Progenitor cell of endocrine pancreas (in vitro differentiated cells): ENCODE data around the gene PPM1E. TPM values are rescaled to one million over a fixed set of nuclear protein-coding genes. Genes with fewer than 3 reads are reported as not detected.

Source experiments
- DNase-seq: peaks from one replicate; pipeline ENCODE4 v3.0.0; 2021; ENCODE audit warnings: low spot score; ENCODE audit not compliant: unreplicated experiment
- H3K27ac Mint-ChIP-seq: 2 replicates; pipeline ENCODE4 v1.8.0; 2021; ENCODE audit warnings: mild to moderate bottlenecking, moderate library complexity, mixed read lengths
- H3K27me3 Mint-ChIP-seq: 2 replicates; pipeline ENCODE4 v1.8.0; 2021; ENCODE audit warnings: mixed read lengths
- H3K36me3 Mint-ChIP-seq: 2 replicates; pipeline ENCODE4 v1.8.0; 2022; ENCODE audit warnings: mixed read lengths; ENCODE audit not compliant: insufficient read depth
- H3K4me1 Mint-ChIP-seq: 2 replicates; pipeline ENCODE4 v1.8.0; 2021; ENCODE audit warnings: low read depth, mixed read lengths
- H3K4me3 Mint-ChIP-seq: 2 replicates; pipeline ENCODE4 v1.8.0; 2021; ENCODE audit warnings: low read depth, mild to moderate bottlenecking, moderate library complexity, mixed read lengths
- H3K9me3 Mint-ChIP-seq: 2 replicates; pipeline ENCODE4 v1.8.0; 2021; ENCODE audit warnings: low read depth, mixed read lengths
- total RNA-seq: library from RNA; stranded (reverse); gene quantifications from 2 replicates; pipeline ENCODE4 v1.2.1, GENCODE V29; 2021
- TF ChIP-seq, protein P1 (sequence below): fragments of 200-600 bp; sonication (generic); IDR thresholded peaks from one replicate; pipeline ENCODE4 v1.5.0; 2021; ENCODE audit warnings: antibody characterized with exemption, mild to moderate bottlenecking; ENCODE audit not compliant: unreplicated experiment

The PPM1E gene
- total RNA-seq, 1 donor from 2014 or later: 1.6 TPM

DNA sequence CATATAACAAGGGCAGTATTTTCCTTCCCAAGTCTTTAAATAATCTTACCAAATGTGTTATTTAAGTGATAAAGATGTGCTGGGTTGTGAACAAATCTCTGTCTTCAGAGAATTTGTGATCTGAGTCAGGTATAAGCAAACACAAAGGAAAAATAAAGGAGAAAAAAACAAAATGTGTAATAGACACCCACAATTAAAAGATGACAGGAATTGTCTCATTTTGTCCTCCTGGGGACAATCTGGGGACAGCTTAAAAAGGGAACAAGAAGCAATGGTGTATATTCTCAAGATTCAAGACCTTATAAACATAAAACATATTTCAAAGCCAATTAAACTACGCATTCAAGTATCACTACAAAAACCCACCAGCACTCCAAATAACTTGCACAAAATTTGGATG lies 243.8 kb downstream of the PPM1E start:
- peaks cover 8% of the 10 kb centered on the region for H3K36me3 Mint-ChIP-seq

DNA sequence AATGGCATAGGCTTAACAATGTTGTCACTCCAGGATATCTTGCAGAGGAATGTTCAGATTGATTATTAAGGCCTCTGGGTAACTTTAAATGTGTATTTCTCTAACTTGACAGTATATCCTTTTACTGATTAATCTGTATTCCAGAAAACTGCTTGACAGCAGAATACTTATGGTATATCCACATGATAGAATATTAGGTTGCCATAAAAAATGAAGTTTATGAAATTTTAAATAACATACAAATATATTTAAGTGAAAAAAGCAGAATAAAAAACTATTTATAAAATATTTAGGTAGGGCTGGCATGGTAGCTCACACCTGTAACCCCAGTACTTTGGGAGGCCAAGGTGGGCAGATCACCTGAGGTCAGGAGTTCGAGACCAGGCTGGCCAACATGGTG lies 244.4 kb downstream of the PPM1E start:
- Mint-ChIP-seq H3K9me3 (no peaks in the 10 kb centered on the region), H3K36me3 (peaks cover 8% of the 10 kb centered on the region), H3K27me3 (no peaks in the 10 kb centered on the region), H3K4me3 (no peak overlapping the region), H3K27ac (no peak overlapping the region), H3K4me1 (peaks cover 12% of the 10 kb centered on the region)
- TF ChIP-seq, protein P1, sequence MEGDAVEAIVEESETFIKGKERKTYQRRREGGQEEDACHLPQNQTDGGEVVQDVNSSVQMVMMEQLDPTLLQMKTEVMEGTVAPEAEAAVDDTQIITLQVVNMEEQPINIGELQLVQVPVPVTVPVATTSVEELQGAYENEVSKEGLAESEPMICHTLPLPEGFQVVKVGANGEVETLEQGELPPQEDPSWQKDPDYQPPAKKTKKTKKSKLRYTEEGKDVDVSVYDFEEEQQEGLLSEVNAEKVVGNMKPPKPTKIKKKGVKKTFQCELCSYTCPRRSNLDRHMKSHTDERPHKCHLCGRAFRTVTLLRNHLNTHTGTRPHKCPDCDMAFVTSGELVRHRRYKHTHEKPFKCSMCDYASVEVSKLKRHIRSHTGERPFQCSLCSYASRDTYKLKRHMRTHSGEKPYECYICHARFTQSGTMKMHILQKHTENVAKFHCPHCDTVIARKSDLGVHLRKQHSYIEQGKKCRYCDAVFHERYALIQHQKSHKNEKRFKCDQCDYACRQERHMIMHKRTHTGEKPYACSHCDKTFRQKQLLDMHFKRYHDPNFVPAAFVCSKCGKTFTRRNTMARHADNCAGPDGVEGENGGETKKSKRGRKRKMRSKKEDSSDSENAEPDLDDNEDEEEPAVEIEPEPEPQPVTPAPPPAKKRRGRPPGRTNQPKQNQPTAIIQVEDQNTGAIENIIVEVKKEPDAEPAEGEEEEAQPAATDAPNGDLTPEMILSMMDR: no peak
- DNase-seq: no peak

More for the DNA sequence above, 243.8 kb downstream of the PPM1E start:
- TF ChIP-seq, protein P1: no peak
- no peaks in the 10 kb centered on the region for H3K9me3 Mint-ChIP-seq
- peaks cover 9% of the 10 kb centered on the region for H3K4me1 Mint-ChIP-seq
- no peak overlapping the region for H3K4me3 Mint-ChIP-seq
- DNase-seq: no peak
- H3K27ac Mint-ChIP-seq: no peak overlapping the region
- H3K27me3 Mint-ChIP-seq: no peaks in the 10 kb centered on the region

DNA sequence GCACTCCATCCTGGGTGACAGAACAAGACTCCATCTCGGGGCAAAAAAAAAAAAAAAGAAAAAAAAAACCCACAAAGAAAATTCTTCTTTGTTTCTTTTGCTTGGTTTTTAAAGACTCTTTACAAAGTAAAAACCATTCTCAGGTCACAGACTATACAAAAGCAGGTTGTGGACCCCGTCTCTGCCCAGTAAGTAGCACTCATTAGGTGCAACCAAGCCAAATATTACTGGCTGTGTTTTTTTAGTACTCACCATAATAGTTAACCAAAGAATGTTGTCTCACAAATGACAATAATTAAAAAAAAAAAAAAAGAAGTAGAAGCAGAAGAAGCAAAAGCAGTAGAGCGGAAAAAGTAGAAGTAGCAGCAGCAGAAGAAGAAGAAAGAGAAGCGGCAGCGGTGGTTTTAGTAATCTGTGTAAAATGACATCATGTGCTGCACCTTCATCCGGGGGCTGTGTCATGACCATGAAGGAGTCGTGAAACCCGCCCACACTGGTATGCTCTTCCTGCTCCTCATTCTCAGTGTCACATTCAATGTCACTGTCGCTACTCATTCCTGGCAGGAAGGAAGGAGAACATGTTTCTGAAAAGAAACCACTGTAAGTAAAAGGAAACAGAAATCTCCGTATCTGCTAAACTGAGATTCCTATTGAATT lies 245.6 kb downstream of the PPM1E start:
- TF ChIP-seq, protein P1: no peak
- no peak for DNase-seq

DNA sequence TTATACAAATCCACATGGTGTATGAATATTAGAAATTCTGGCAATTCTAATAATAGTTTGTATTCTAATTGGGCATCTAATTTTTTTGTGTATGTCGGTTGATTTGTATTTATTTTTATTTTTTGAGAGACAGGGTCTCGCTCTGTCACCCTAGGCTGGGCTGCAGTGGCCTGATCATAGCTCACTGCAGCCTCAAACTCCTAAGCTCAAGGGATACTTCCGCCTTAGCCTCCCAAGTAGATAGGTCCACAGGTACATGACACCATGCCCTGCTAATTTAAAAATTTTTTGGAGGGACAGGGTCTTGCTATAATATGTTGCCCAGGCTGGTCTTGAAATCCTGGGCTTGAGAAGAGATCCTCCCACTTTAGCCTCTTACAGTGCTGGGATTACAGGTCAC lies 246.5 kb downstream of the PPM1E start:
- no peak overlapping the region for H3K27ac Mint-ChIP-seq

More for the DNA sequence above, 245.6 kb downstream of the PPM1E start:
- Mint-ChIP-seq H3K9me3 (no peaks in the 10 kb centered on the region), H3K36me3 (peaks cover 8% of the 10 kb centered on the region), H3K27me3 (no peaks in the 10 kb centered on the region), H3K4me1 (peaks cover 12% of the 10 kb centered on the region), H3K4me3 (peak overlapping the region; percentile 47), H3K27ac (peak overlapping the region; percentile 95)

DNA sequence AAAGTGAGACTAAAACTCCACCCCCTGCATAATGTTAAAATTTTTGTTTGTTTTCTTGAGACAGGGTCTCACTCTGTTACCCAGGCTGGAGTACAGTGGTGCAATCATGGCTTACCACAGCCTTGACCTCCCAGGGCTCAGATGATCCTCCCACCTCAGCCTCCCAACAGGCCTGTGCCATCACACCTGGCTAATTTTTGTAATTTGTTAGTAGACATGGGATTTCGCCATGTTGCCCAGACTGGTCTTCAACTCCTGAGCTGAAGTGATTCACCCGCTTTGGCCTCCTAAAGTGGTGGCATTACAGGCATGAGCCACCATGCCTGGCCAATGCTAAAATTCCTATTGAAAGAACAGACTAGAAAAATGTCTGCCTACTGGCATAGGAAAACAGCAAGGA lies 247.2 kb downstream of the PPM1E start:
- TF ChIP-seq, protein P1: no peak
- Mint-ChIP-seq H3K36me3 (peaks cover 8% of the 10 kb centered on the region), H3K9me3 (no peaks in the 10 kb centered on the region), H3K27me3 (no peaks in the 10 kb centered on the region), H3K4me3 (no peak overlapping the region), H3K4me1 (peaks cover 13% of the 10 kb centered on the region), H3K27ac (peak overlapping the region; percentile 62)
- DNase-seq: no peak

More for the DNA sequence above, 246.5 kb downstream of the PPM1E start:
- peaks cover 8% of the 10 kb centered on the region for H3K36me3 Mint-ChIP-seq
- no peaks in the 10 kb centered on the region for H3K27me3 Mint-ChIP-seq
- TF ChIP-seq, protein P1: no peak
- H3K4me3 Mint-ChIP-seq: no peak overlapping the region
- no peak for DNase-seq
- H3K9me3 Mint-ChIP-seq: no peaks in the 10 kb centered on the region
- peaks cover 12% of the 10 kb centered on the region for H3K4me1 Mint-ChIP-seq
